Effector CD8-positive, alpha-beta T cell (primary cell): ENCODE measurements around the gene SGCD.

Experiments
- DNase-seq: peaks from one replicate; lab custom pipeline; 2025; lab: John Stamatoyannopoulos, UW

The SGCD gene

GRCh38 chr5:156515121-156515520 lies 188.2 kb downstream of the SGCD start:
- DNase-seq, result no peak

- no peak for DNase-seq
These were observed 188.9 kb downstream of the SGCD start for GRCh38 chr5:156515803-156516360.

GRCh38 chr5:156522651-156523529 lies 195.9 kb downstream of the SGCD start:
- no peak for DNase-seq

- no peak for DNase-seq
These were observed 196.6 kb downstream of the SGCD start for GRCh38 chr5:156523607-156524006.

- DNase-seq, result no peak
These were observed 199.3 kb downstream of the SGCD start for GRCh38 chr5:156526081-156526925.

- DNase-seq, result no peak
These were observed 200.6 kb downstream of the SGCD start for GRCh38 chr5:156527611-156528010.

GRCh38 chr5:156528673-156529072 lies 201.7 kb downstream of the SGCD start:
- DNase-seq, result no peak

GRCh38 chr5:156529892-156530291 lies 202.9 kb downstream of the SGCD start:
- no peak for DNase-seq

GRCh38 chr5:156531199-156531598 lies 204.2 kb downstream of the SGCD start:
- no peak for DNase-seq

- no peak for DNase-seq
These were observed 206.0 kb downstream of the SGCD start for GRCh38 chr5:156532921-156533320.

GRCh38 chr5:156534085-156534484 lies 207.1 kb downstream of the SGCD start:
- DNase-seq, result no peak

- DNase-seq, result no peak
These were observed 208.0 kb downstream of the SGCD start for GRCh38 chr5:156534906-156535485.

GRCh38 chr5:156540491-156540890 lies 213.5 kb downstream of the SGCD start:
- DNase-seq, result no peak

GRCh38 chr5:156541582-156541981 lies 214.6 kb downstream of the SGCD start:
- no peak for DNase-seq

- DNase-seq, result no peak
These were observed 216.6 kb downstream of the SGCD start for GRCh38 chr5:156543348-156544145.

GRCh38 chr5:156552855-156553358 lies 225.9 kb downstream of the SGCD start:
- DNase-seq, result no peak

- DNase-seq, result no peak
These were observed 229.9 kb downstream of the SGCD start for GRCh38 chr5:156556666-156557406.

GRCh38 chr5:156560002-156560401 lies 233.0 kb downstream of the SGCD start:
- DNase-seq, result no peak

- no peak for DNase-seq
These were observed 234.7 kb downstream of the SGCD start for GRCh38 chr5:156561651-156562050.

GRCh38 chr5:156570615-156571014 lies 243.7 kb downstream of the SGCD start:
- no peak for DNase-seq
